Measurements from ENCODE around the gene FAM222B.
"Not testable (repeated sequence)": the region's sequence is repeated elsewhere in the genome, so short reads cannot be mapped to it uniquely, and the experiment has no call there.

DNA sequence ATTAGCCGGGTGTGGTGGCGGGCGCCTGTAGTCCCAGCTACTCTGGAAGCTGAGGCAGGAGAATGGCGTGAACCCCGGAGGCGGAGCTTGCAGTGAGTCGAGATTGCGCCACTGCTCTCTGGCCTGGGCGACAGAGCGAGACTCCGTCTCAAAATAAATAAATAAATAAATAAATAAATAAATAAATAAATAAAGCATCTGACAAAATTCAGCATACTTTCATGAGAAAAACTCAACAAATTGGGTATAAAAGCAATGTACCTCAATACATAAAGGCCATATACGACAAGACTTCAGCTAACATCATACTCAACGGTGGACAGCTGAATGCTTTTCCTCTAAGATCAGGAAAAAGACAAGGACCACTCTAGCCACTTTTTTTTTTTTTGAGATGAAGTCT is 63.0 kb downstream of the FAM222B start:
- TF ChIP-seq CTCF, POLR2A, POLR2AphosphoS5 (IDR thresholded peaks at IDR 0.05): not testable (repeated sequence)
